OCI-M2 (cell line): ENCODE measurements around the gene IL17D.
"Not testable (repeated sequence)": the region's sequence is repeated elsewhere in the genome, so short reads cannot be mapped to it uniquely, and the experiment has no call there.

ENCODE experiments used
- DNase-seq: peaks from one replicate; lab custom pipeline; 2025; ENCODE audit not compliant: unreplicated experiment; lab: John Stamatoyannopoulos, UW

Gene IL17D, protein sequence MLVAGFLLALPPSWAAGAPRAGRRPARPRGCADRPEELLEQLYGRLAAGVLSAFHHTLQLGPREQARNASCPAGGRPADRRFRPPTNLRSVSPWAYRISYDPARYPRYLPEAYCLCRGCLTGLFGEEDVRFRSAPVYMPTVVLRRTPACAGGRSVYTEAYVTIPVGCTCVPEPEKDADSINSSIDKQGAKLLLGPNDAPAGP

DNA sequence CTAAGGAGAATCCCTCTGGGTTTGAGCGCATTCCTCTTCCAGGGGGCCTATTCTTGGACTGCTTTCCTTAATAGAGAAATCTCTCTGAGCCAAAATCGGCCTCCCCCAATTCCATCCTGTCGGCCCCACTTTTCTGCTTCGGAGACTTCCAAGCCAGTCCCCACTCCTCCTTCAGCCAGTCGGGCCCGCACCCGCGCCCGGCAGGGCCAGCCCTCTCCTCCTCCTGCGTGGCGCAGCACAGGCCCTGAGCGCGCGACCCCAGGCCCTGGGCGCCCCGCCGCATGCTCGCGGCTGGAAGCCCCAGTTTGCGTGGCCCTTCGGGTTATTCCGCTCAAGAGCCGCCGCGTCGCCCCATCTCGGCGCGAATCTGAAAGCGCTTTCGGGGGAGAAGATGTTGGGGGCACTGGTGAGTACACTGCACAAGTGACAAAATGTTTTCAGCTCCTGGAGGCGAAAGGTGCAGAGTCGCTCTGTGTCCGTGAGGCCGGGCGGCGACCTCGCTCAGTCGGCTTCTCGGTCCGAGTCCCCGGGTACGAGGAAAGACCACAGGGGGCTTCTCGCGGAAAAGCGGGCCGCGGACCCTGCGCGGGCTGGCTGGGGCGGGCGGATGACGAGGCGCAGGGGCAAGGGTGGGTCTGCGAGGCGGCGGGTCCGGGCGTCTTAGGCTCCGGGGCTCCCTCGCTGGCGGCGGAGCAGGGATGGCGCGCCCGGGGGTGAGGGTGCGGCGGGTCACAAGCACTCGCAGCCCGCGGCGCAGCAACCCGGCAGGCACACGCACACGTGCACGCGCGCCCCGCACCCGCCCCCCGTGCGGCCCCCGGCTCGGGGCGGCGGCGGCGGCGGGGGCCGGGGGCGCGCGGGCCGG, at the start of gene IL17D:
TSS of gene IL17D (plus strand) at position 785 of the 865 bp plus-strand sequence. CDS start 303 bp downstream, outside the sequence.
- DNase-seq, result no peak

DNA sequence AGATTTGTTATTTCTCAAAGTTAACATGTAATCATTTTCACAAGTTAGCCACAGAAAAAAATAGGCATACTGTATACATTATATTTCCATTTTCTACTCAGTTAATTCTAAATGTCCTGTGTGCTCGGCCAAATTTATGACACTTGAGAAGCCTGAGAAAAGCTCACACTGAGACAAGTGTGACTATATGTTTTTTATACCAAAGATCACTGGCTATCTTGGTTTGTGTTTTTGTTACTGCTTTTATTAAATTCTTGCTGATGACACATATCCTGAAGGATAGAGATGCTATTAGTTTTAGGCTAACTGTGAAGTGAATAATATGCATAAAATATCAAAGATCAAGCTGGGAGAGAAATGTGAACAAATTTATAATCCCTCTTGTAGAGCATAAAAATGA, 49.3 kb upstream of the IL17D start:
- DNase-seq, result no peak

DNA sequence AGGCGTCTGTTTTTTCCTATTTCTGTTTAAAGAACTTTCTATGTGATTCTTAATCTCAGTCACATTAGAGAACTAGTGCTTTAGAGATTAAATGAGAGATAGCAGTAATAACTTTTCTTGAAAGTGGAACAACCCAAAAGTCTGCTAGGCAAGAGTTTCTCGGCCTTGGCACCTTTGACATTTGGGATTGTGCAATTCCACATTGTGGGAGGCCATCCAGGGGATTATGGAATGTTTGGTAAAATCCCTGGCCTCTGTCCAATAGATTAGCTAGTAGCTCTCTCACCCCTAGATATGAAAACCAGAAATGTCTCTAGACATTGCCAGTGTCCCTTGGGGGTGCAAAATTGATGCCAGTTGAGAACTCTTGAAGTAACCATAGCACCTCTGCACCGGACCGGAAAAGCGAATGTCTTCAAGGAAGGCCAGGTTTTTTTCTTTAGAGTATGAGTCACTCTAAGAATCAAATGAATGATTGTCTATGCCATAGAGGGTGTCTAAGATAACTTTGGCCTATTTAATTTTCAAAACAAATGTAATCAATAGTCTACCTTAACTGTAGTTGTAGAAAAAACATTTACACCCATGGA, 45.0 kb upstream of the IL17D start:
- no peak for DNase-seq

DNA sequence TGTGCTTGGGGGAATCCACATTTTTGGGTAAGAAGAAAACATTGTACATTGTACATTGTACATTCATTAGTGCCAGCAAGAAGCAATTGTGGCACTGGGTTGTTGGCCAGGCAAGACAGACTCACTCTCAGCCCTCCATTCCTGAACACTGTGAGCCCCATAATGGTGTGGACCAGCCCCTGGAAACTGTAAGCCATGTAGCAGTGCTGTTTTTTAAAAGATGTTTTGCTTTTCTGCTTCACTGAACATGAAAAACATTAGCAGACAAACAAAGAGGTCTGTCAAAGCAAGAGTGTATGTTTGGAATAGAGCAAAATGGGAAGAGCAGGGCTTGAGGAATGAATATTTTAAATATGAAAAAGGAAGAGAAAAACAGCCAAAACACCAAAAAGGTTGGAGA, 39.1 kb upstream of the IL17D start:
- no peak for DNase-seq

DNA sequence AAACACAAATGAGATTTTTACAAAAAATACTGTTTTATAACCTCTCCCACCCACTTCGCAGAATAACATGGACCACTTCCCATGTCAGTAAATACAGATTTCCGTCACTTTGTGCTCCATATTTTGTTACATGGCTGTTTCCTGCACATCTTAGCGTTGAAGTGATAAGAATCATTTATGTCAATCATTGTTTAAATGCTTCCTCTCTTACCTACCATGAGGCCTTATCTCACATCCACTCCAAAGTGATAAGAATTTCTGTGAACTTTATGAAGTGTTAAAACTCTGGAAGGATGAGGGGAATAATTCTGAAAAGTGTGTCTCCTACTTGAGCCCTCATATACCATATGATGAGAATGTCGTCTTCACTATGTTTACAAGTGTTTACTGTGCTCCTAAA, 36.6 kb upstream of the IL17D start:
- DNase-seq, result no peak

DNA sequence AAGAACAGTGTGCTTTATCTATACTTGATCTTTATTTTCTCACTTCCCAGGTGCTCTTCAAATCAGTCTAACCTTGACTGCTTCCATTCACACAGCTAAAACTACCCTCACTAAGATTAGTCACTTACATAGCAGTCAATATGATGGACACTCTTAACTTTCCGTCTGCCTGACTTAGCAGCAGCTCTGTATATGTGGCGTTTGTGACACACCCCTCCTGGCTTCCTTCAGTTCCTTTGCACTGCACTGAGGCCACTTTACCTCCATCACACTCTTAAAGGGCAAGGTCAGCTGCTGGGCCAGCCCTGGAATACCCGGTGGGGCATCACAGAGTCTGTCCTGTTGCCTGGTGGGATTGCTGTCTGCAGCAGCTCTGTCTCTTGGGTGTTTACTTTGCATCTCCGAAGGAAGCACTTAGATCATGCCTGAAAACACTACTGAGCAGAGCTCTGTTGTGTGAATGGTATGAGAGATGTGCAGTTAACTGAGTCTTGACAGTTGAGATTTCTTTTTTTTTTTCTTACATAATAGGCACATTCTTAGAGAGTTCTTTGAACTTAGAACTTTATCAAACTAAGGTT, 35.6 kb upstream of the IL17D start:
- DNase-seq, result no peak

DNA sequence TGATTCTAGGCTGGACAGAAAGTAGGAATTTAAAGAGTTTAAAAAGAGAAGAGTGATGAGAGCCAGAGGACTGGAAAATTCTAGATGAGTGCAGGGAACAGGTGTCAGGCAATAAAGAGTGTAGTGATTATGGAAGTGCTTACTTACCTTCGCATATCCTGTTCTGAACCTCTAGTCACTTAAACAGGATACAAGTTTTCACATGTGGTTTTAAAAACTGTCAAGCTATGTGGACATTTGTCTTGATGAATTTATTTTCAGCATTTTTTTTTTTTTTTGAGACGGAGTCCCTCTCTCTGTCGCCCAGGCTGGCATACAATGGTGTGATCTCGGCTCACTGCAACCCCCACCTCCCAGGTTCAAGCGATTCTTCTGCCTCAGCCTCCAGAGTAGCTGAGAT, 34.3 kb upstream of the IL17D start:
- no peak for DNase-seq

DNA sequence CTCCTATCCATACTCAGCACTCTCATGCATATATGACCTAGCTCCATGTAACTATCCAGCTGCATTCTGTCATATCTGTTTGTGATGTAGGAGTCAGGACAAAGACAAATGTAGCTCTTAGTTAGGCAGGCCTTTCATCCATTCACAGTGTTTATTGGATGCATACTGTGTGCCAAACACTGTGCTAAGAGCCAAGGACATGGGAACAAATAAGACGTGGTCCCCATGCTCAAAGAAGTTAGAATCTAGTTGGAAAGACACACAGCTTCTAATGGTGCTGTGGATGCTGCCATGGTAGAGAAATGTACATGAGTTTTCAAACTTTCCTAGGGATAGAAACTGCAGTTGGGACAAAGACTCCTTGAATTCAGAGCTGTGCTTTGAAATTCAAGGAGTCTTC, 31.7 kb upstream of the IL17D start:
- no peak for DNase-seq

DNA sequence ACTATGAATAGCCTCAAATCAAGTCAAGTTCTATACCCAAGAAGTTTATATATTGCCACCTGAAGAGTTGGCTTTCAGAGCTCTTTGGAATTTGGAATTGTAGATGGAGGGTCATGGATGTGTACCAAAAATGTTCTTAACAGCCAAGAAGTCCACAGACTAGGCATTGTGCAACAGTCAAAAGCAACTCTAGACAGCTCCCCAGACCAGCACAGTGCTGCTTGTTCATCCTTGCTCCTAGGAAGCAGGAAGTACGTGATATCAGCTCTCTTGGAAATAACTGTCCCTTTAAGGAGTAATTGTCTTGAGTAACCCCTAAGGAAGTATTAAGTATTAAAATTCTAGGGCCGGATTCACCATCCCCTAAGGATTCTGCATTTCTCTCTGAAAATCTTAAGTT, 30.7 kb upstream of the IL17D start:
- DNase-seq, result no peak

DNA sequence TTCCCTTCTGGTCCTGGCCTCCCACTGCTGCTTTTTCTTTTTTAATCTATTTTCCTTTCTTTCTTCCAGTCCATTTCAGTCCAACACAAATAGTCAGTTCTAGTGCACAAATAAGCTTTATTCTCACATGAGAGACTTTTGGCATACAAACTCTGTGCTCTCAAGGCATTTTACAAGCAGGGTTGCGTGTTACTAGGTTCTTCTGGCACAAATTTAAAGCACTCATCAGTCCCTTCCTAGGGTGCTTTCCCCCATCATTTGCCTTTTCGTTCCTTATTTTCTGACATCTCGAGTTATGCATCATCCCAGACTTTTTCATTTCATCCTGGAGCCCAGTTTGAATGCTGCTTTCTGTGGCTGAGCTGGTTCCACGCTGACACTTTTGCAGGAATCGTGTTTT, 29.8 kb upstream of the IL17D start:
- DNase-seq, result no peak

DNA sequence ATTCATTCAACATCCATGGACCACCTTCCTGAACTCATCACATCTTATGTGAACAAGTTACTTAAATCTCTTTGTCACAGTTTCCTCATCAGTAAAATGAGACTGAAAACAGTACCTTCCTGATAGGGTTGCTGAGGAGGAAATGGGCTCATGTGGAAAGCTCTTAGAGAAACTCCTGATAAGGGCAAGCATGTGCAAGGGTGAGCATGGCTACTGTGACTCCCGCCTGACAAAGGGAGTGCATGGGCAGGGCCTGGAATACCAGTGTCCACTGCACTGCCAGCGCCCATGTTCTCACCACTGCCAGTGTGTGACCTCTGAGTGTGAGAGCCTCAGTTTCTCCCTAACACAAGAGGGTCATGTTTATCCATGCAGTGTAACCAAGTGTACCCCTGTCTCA, 27.3 kb upstream of the IL17D start:
- no peak for DNase-seq

DNA sequence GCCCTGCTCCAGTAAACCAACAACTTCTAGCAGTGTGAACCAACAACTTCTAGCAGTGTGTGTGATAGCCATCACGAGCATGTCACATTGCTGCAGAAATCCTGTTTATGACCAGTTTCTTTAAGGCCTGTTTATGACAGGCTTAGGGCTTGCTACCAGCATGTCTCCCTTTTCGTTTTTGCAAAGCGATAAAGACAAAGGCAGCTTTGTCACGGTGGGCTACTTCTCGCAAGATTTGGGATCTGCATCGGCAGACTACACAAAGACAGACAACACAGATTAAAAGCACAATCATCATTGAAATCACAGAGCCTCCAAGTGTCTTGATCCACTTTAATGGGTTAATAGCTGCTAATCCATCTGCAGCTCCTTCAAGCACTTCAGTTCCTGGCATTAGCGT, 24.9 kb upstream of the IL17D start:
- not testable (repeated sequence) for DNase-seq

DNA sequence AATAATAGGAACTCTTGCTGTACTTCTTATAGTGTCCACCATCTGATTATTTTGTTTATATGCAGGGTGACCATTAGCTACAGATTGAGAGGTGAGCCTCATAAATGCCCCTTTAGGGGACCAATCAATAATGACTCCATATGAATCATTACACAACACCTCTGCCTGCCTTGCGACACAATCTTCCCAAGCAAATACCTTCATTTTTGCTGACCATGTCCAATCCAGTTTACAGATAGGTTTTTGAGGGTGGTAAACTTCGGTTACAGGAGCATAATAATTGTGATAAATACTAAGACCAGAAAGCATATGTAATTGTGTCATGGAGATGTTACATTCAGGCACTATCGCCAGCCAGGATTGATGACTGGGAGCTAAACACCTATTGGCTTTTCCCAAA, 23.6 kb upstream of the IL17D start:
- no peak for DNase-seq

DNA sequence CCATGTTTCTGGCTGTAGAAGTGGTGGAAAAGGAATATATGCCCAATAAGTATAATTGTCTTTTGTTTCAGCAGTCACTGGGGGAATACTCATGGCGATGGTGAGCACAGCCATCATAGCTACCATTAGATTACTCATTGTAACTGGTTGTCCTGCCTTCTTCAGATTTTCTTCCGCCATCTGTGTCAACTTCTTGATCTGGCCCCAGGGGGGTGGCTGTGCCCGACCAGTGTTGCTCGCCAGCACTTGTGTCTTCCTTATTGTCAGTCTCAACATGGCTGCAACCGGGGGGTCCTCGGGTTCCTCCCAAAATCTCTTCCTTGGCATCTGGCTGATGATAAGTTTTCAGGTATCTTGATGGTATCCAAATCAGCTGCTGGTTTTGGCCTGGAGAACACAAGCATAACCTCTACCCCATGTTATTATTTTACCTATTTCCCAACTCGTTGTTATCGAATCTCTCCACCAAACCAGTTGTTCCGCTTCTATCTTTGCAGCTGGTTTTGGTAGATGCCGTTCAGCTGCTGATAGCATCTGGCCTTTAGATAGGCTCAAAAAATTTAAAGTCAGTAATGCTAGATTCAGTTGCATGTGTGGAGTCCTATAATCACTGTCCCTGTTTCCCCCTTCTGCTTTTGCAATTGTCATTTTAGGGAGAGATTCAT, 23.0 kb upstream of the IL17D start:
- no peak for DNase-seq

DNA sequence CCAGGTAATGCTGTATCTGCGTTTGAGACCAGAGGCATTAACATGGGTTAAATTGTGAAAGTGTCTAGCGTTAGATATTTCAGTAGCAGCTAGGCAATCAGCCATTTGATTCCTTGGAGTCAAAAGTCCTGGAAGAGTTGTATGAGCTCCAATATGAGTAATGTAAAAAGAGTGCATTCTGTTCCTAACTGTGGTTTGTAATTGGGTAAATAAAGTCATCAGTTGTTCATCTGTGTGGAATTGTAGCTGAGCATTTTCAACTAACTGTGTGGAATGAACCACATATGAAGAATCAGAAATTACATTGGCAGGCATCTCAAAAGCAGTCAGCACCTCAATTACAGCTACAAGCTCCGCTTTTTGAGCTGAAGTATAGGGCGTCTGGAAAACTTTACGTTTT, 22.0 kb upstream of the IL17D start:
- not testable (repeated sequence) for DNase-seq

DNA sequence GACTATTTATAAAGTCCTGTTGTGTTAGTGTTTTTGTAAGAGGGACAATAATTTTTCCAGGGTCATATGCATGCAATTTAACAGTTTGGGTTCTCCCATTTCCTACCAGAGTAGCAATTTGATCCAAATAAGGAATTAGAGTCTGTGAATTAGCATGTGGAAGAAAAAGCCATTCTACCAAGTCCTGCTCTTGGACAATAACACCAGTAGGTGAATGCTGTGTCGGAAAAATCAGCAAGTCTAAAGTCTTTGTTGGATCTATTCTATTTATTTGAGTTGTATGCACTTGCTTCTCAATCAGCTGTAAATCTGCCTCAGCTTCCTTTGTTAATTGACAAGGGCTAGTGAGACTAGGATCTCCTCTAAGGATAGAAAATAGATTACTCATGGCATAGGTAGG, 21.4 kb upstream of the IL17D start:
- DNase-seq, result no peak

DNA sequence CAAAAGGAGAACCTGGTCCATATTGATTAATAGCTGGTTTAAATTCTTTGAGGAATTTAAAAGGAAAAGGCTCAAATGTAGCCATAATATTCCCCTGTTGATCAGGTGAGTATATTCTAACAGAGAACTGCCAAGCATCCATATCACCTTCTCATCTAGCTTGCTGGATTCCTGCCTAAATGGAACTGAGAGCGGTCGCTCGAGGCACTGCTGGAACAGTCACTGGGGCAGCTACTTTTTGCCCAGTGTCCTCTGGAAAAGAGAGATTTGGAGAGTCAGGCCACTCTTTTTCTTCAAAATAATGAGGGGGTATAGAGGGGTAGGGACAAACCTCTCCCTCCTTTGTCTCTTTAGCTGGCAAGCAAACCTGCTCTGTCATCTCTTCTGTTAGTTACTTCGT, 19.5 kb upstream of the IL17D start:
- DNase-seq, result no peak

DNA sequence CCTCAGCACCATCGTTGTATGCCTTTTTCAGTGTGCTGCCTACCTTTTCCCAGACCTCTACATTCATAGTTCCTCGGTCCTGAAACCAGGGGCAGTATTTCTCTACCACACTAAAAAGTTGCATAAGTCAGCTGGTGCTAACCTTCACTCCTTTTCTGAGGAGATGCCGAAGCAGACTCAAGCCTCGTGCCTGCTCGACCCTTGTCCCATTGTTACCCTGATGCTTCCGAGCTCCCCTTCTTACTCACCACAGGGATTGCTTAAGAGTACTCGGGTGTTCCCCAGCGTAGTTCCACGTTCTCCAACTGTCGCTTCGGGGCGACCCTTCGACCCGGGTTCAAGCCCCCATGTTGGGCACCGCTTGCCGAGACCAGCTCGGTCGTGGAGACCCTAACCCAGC, 19.0 kb upstream of the IL17D start:
- DNase-seq, result no peak

DNA sequence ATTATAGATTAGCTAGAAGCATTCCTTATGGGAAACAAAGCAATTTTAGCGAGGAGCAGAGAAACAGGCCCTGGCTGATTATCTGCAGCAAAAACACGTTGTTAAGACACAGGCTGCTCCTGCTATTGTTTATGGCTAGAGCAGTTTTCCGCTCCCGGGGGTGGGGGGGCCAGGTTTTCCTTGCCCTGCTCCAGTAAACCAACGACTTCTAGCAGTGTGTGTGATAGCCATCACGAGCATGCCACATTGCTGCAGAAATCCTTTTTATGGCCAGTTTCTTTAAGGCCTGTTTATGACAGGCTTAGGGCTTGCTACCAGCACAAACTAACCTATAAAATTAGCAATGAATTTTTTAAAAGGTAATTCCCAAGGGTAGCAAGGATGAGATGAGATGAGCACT, 18.4 kb upstream of the IL17D start:
- no peak for DNase-seq

DNA sequence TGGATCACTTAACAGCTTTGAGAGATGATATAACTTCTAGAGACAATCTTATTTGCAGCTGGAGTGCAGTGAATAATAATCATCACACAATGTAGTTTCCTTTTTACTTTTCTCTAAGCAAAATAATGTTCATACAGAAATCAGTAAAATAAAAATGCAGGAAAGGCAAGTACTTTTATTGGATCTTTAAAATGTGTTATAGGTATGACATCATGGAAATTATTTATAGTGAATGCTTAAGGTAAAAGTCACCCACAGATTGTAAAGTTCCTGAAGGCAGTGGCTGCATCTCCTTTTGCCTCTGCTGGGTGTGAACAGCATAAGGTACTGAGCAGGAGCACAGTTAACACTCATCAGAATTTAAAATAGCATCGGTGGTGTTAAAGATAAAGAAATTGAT, 17.3 kb upstream of the IL17D start:
- DNase-seq, result no peak

DNA sequence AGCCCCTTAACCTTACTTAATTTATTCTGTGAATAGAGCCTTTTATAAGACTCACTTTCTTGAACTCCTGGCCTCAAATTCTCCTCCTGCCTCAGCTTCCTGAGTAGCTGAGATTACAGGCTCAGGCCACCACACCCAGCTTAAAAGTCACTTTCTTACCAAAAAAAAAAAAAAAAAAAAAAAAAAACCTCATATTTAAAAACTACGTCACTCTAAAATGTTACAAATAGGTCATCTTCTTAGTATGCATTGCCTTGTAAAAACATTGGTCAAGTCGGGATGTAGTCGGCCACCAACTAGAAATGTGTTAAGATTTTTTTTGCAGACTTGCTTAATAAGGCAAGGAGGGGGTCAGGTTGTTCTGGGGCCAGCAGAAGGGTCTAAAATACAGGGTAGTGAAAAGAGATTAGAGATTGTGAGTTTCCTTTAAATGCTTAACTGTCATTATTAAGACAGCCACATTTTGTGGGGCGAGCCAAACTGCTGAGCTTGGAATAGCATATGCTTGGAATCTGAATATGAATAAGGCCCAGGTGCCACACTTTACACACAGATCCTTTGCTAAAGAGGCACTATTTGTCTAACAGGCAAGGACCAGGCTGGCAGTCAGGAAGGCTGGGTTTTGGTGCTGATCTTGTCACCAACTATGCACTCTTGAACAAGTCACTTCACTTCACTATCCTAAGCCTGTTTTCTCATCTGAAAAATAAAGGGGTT, 16.5 kb upstream of the IL17D start:
- DNase-seq, result no peak
